LNCaP clone FGC (cell line): Measurements from ENCODE around the gene ALB.

Experiments used
- DNase-seq: peaks from one replicate; pipeline ENCODE4 v3.0.0-alpha.2; 2011; ENCODE audit warnings: low read depth
- H3K4me3 ChIP-seq: 2 replicates; pipeline ENCODE4 v1.5.1; 2011; ENCODE audit warnings: mild to moderate bottlenecking, low read depth, low read length, control low read depth
- CTCF ChIP-seq: IDR thresholded peaks from 2 replicates; pipeline ENCODE4 v1.5.1; 2012; ENCODE audit warnings: mild to moderate bottlenecking; ENCODE audit not compliant: control insufficient read depth, insufficient read depth; ENCODE audit errors: extremely low read depth

ALB gene

DNA sequence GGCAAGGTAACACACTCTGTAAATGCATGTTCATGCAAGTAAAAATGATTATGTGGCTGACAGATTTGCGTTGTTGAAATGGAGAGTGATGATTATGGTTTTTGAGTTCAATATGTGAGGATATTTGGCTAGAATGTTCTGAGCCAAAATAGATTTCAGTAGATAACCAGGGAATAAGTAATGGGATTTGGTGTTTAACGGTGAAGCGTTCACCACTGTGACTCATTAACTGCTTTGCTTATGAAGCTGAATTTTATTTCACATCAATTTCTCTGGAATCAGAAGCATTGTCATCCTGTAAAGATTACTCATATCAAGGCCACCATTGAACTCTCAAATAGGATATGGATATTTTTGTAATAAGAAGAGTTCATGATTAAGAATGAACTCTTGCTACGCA, 43.6 kb downstream of the ALB start:
- DNase-seq = no peak
- no peak overlapping the region for H3K4me3 ChIP-seq
- no peak for TF ChIP-seq CTCF

DNA sequence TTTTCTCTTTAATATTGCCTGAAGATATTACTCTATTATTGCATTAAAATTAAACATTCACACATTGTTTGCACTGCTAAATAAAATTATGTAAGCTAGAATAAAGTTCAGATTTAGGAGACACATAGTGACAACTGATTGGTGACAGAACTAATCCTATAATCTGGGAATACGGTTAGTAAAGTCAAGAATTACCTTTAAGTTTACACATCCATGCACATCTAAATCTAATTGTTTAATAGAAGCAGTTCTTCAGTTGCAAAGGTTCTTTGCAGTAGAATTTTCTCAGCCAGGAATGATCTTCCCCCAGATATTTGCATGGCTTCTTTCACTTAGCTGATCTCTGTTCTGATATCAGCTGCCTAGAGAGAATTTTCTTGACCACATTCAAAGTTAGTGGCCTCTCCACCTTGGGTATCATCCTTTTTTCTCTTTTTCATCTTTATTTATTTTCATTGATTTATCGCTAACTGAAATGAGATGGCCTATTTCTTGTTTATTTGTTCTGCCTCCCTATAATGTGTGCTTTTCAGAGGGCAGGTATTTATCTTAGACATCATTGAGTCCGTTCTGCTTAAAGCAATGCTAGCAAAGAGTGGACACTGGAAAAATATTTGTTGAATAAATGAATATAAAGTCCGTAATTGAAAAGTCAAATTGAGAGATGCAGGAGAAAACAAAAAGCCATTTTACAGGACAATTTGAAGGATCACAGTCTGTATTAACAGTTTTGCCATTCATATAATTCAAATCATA, 44.5 kb downstream of the ALB start:
- DNase-seq = no peak
- no peak for TF ChIP-seq CTCF
- no peak overlapping the region for H3K4me3 ChIP-seq

GRCh38 chr4:73450398-73451004, 46.4 kb downstream of the ALB start:
- no peak for TF ChIP-seq CTCF
- no peak for DNase-seq
- no peak overlapping the region for H3K4me3 ChIP-seq

GRCh38 chr4:73451404-73451803, 47.3 kb downstream of the ALB start:
- no peak for DNase-seq
- no peak for TF ChIP-seq CTCF
- no peak overlapping the region for H3K4me3 ChIP-seq

DNA sequence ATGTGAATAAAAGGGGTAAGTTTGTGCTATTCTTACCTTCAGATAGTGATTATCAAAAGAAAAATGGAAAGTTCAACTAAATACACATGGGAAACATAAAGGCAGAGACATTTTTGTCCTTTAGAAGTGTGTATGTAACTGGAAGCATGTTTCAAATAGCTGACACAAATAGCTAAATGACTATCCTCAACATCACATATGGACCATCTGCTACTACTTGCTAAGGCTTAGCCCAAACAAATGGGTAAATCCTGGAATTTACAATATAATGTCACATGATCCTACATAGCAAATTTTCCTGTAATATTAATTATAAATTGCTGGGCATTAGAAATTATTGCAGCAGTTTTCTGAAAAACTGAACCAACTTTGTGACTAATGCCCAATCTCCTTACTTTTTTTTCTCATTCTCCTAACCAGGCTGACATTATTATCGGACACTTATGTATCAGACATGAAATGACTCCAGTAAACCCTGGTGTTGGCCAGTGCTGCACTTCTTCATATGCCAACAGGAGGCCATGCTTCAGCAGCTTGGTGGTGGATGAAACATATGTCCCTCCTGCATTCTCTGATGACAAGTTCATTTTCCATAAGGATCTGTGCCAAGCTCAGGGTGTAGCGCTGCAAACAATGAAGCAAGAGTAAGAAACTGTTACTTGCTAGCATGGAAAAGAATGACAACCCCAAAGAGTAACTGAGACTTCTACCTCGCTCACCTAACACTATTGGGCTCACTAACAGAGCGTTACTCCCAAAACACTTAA, 48.1 kb downstream of the ALB start:
- DNase-seq = no peak
- H3K4me3 ChIP-seq = no peak overlapping the region
- no peak for TF ChIP-seq CTCF

DNA sequence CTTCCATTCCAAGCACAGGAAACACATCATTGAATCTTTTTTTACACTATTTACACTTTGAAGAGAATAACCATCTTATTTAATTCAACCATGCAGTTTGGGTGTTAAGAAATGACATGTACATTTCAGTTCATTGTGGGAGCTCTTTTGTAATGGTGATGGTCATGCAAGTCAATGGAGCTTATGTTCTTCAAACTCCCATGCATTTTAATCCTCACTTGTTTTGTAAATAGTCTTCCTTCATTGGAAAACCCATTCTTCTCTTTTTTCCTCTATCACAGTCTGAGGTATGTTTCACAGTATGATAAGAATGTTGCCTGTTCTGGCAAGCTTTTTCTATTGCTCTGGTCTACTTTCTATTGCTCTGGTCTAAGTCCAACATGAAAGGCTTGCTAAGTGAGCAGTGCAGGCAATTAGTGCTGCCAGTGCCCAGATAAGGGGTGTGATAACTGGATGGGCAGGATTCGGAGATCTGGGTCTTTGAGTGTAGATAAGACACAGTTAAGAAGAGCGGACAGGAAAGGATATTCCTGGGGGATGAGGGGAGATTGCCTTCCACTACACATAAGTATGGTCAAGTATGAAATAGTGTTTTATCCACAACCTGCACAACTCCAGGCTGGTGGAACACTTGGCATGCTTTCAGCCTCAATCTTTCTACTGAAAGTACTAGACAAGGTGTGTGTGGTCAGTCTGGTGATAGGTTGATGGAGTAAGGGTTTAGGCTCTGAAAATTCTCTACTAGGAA, 49.0 kb downstream of the ALB start:
- TF ChIP-seq CTCF = no peak
- H3K4me3 ChIP-seq = no peak overlapping the region
- DNase-seq = no peak
